Measurements from ENCODE around the gene GPA33. TPM values are rescaled to one million over a fixed set of nuclear protein-coding genes. Genes with fewer than 3 reads are reported as not detected.
A peak's percentile ranks its signal among the peaks of the same experiment; 100 is the strongest.

GPA33 gene
- total and polyA plus RNA-seq, 9 of the 15 experiments (the other 6 are each of a cell fraction or from before 2014, with no cell fraction given) = 0.13 TPM; not detected in 8

- TF ChIP-seq E4F1 (CRISPR knock-in tag; IDR thresholded peaks at IDR 0.05; ENCODE audit: borderline replicate concordance) (no peak), MED1 (CRISPR knock-in tag; IDR thresholded peaks at IDR 0.05; ENCODE audit: borderline replicate concordance) (no peak), ZBTB26 (CRISPR knock-in tag; IDR thresholded peaks at IDR 0.05) (0 out of 2 replicates have a peak, but pooled peaks have one; percentile 32), EP400 (IDR thresholded peaks at IDR 0.05) (peak; percentile 30; the same call in 1 of the 2 replicates), SRF (CRISPR knock-in tag; IDR thresholded peaks at IDR 0.05) (0 out of 4 replicates have a peak, but pooled peaks of 1 of the 2 experiments have one; percentile 42), TFAP4 (CRISPR knock-in tag; IDR thresholded peaks at IDR 0.05; ENCODE audit: borderline replicate concordance) (peak; percentile 55), SMAD2 (IDR thresholded peaks at IDR 0.05; ENCODE audit: low read depth, low read length) (no peak), SMAD1 (IDR thresholded peaks at IDR 0.05; ENCODE audit: low read depth, low read length, partially characterized antibody) (no peak), HOMEZ (CRISPR knock-in tag; IDR thresholded peaks at IDR 0.05) (no peak), BACH1 (tag; IDR thresholded peaks at IDR 0.05) (0 out of 2 replicates have a peak, but pooled peaks have one; percentile 19), ZNF696 (CRISPR knock-in tag; conservative IDR thresholded peaks at IDR 0.05) (no peak), TOE1 (IDR thresholded peaks at IDR 0.05; ENCODE audit: borderline replicate concordance) (no peak), TOE1 (CRISPR knock-in tag; IDR thresholded peaks at IDR 0.05; ENCODE audit: borderline replicate concordance, low read depth) (no peak), SFPQ (IDR thresholded peaks at IDR 0.05; ENCODE audit: low read depth, low read length) (no peak), ZNF583 (CRISPR knock-in tag; IDR thresholded peaks at IDR 0.05) (no peak; the same call in 1 of the 2 replicates), L3MBTL2 (IDR thresholded peaks at IDR 0.05) (peak; percentile 52; the same call in 1 of the 2 replicates)
These were observed 30.9 kb downstream of the GPA33 start (continued) for GRCh38 chr1:167059045-167059808.
